ENCODE measurements around the gene LAMC1.

- TF ChIP-seq JUNB (IDR thresholded peaks at IDR 0.05; ENCODE audit: unreplicated experiment) (no peak), CTCF (conservative IDR thresholded peaks at IDR 0.05; ENCODE audit: low read depth in 2 of 2) (no peak)
Measured at GRCh38 chr1:183163316-183163715, 140.1 kb downstream of the LAMC1 start.

Measured in GM23338 (cell line).